PC-3 (cell line): ENCODE data around the gene STXBP1. TPM values are rescaled to one million over a fixed set of nuclear protein-coding genes. Genes with fewer than 3 reads are reported as not detected.
A peak's percentile ranks its signal among the peaks of the same experiment; 100 is the strongest.

Experiments
- ATAC-seq: fragments of 200-7000 bp; cut with Tn5 transposase; 2 replicates; pipeline ENCODE4 v1.9.1; 2020; ENCODE audit warnings: mild to moderate bottlenecking, moderate library complexity
- BruUV-seq: library from RNA; stranded (reverse); fragments of 400-500 nt; replicated peaks from 2 replicates; lab custom pipeline; 2021; lab: Mats Ljungman, UMichigan
- CTCF ChIA-PET: fragments of 300-600 bp; sonication (Branson Sonifier 250); formaldehyde crosslinking; loops from one replicate; lab custom pipeline; 2022; ENCODE audit warnings: antibody characterized with exemption; lab: Charles Lee
- POLR2A ChIA-PET: fragments of 300-600 bp; sonication (Branson Sonifier 250); formaldehyde crosslinking; loops from one replicate; lab custom pipeline; 2022; ENCODE audit warnings: antibody characterized with exemption; ENCODE audit not compliant: unreplicated experiment; lab: Charles Lee
- DNase-seq: peaks from one replicate; pipeline ENCODE4 v3.0.0-alpha.2; 2015
- H2AFZ ChIP-seq: fragments of 300-600 bp; sonication (generic); 2 replicates; pipeline ENCODE4 v1.6.0; 2016; ENCODE audit warnings: antibody characterized with exemption, low read length
- H3F3A ChIP-seq: fragments of 300-600 bp; sonication (generic); one replicate; pipeline ENCODE4 v1.6.0; 2017; ENCODE audit warnings: antibody characterized with exemption, low read length, control low read depth, mild to moderate bottlenecking; ENCODE audit not compliant: unreplicated experiment
- H3K27ac ChIP-seq: fragments of 300-600 bp; sonication (generic); 2 replicates; pipeline ENCODE4 v1.5.1; 2016; ENCODE audit warnings: mild to moderate bottlenecking, low read length
- H3K27me3 ChIP-seq: fragments of 300-600 bp; sonication (generic); 2 replicates; pipeline ENCODE4 v1.6.1; 2016; ENCODE audit warnings: low read length, mixed read lengths
- H3K36me3 ChIP-seq: fragments of 300-600 bp; sonication (generic); 2 replicates; pipeline ENCODE4 v1.6.1; 2016; ENCODE audit warnings: low read depth, mixed run types, low read length, mixed read lengths
- H3K4me1 ChIP-seq: fragments of 300-600 bp; sonication (generic); 2 replicates; pipeline ENCODE4 v1.5.1; 2016; ENCODE audit warnings: low read length; ENCODE audit not compliant: insufficient read depth
- H3K4me2 ChIP-seq: fragments of 300-600 bp; sonication (generic); 2 replicates; pipeline ENCODE4 v1.6.0; 2016; ENCODE audit warnings: low read length
- H3K4me3 ChIP-seq: fragments of 300-600 bp; sonication (generic); 2 replicates; pipeline ENCODE4 v1.5.1; 2016; ENCODE audit warnings: mild to moderate bottlenecking, low read length, mixed read lengths
- H3K79me2 ChIP-seq: fragments of 300-600 bp; sonication (generic); 2 replicates; pipeline ENCODE4 v1.6.1; 2017; ENCODE audit warnings: low read length, mixed read lengths
- H3K9ac ChIP-seq: fragments of 300-600 bp; sonication (generic); 2 replicates; pipeline ENCODE4 v1.6.0; 2016; ENCODE audit warnings: mild to moderate bottlenecking, low read length
- H3K9me2 ChIP-seq: fragments of 300-600 bp; sonication (generic); replicated peaks from 2 replicates; pipeline ENCODE4 v1.6.1; 2016; ENCODE audit warnings: mixed run types, low read length, mixed read lengths
- H3K9me3 ChIP-seq: fragments of 300-600 bp; sonication (generic); 2 replicates; pipeline ENCODE4 v1.6.1; 2016; ENCODE audit warnings: low read length, mixed read lengths
- H4K20me1 ChIP-seq: fragments of 300-600 bp; sonication (generic); 2 replicates; pipeline ENCODE4 v1.6.1; 2016; ENCODE audit warnings: low read length, mixed read lengths
- CTCF ChIP-seq: fragments of 300-600 bp; sonication (generic); conservative IDR thresholded peaks from 2 replicates; pipeline ENCODE4 v1.5.1; 2017; ENCODE audit warnings: antibody characterized with exemption, low read depth, mild to moderate bottlenecking, low read length
- EZH2 ChIP-seq: fragments of 300-600 bp; sonication (generic); IDR thresholded peaks from one replicate; pipeline ENCODE4 v1.6.1; 2017; ENCODE audit warnings: antibody characterized with exemption, mild to moderate bottlenecking, low read length; ENCODE audit not compliant: unreplicated experiment
- EZH2phosphoT487 ChIP-seq: fragments of 300-600 bp; sonication (generic); IDR thresholded peaks from 2 replicates; pipeline ENCODE4 v1.6.1; 2018; ENCODE audit warnings: mild to moderate bottlenecking, antibody characterized with exemption, low read length, borderline replicate concordance
- intact Hi-C: fragments of 100-400 bp; cut with micrococcal nuclease; formaldehyde crosslinking; loops from 2 replicates; pipeline ENCODE4 v1.9.0; 2023
- total RNA-seq: library from RNA; depleted of rRNA; stranded (reverse); fragments of >200 nt; gene quantifications from 2 replicates; pipeline ENCODE4 v1.2.3, GENCODE V29; 2014

Gene STXBP1
- total RNA-seq, 1 experiment from 2014 or later: 9.1 TPM

- ATAC-seq: peak; percentile 66
- Histone ChIP-seq H3K27me3 (no peaks in the 10 kb centered on the region), H3K79me2 (no peaks in the 10 kb centered on the region), H3K9ac (no peak overlapping the region), H3K4me3 (no peak overlapping the region), H3K27ac (no peak overlapping the region), H3K9me2 (no peaks in the 10 kb centered on the region), H3K36me3 (no peaks in the 10 kb centered on the region), H2AFZ (no peak overlapping the region), H3K4me2 (no peak overlapping the region), H3K9me3 (no peaks in the 10 kb centered on the region), H3F3A (no peaks in the 10 kb centered on the region), H3K4me1 (no peaks in the 10 kb centered on the region; the same call in 1 of the 2 replicates), H4K20me1 (no peaks in the 10 kb centered on the region)
- ChIA-PET POLR2A (interaction anchor here (0.5 to 0.7 kb wide), 2 partner anchors 136 to 156 kb away, joined by 3 to 9 read pairs; no protein-coding TSS in a partner anchor), CTCF (no interaction called here)
- DNase-seq: no peak
- BruUV-seq: no TSS peak
- TF ChIP-seq EZH2phosphoT487 (no peak), EZH2 (no peak), CTCF (no peak)
- intact Hi-C loops: no loop called here
Measured at GRCh38 chr9:127694890-127695720, 83.0 kb downstream of the STXBP1 start.

- no peaks in the 10 kb centered on the region for H3K36me3 ChIP-seq
- no peaks in the 10 kb centered on the region for H3K79me2 ChIP-seq
- H3K9ac ChIP-seq: no peak overlapping the region
- H4K20me1 ChIP-seq: no peaks in the 10 kb centered on the region
- H3K4me1 ChIP-seq: no peaks in the 10 kb centered on the region; the same call in 1 of the 2 replicates
- no peak for DNase-seq
- POLR2A ChIA-PET: no interaction called here
- H3F3A ChIP-seq: no peaks in the 10 kb centered on the region
- no peaks in the 10 kb centered on the region for H3K27me3 ChIP-seq
- H3K27ac ChIP-seq: no peak overlapping the region
- BruUV-seq: no TSS peak
- CTCF ChIA-PET: no interaction called here
- H3K9me3 ChIP-seq: no peaks in the 10 kb centered on the region
- no peak for ATAC-seq
- H3K9me2 ChIP-seq: no peaks in the 10 kb centered on the region
- H3K4me2 ChIP-seq: no peak overlapping the region
- H3K4me3 ChIP-seq: no peak overlapping the region
- TF ChIP-seq CTCF (no peak), EZH2phosphoT487 (no peak), EZH2 (no peak)
- H2AFZ ChIP-seq: no peak overlapping the region
- intact Hi-C loops: no loop called here
Measured at GRCh38 chr9:127697575-127697974, 85.5 kb downstream of the STXBP1 start.

- Histone ChIP-seq H2AFZ (no peak overlapping the region), H3K36me3 (no peaks in the 10 kb centered on the region), H3K79me2 (no peaks in the 10 kb centered on the region), H3K4me3 (no peak overlapping the region), H3K9me3 (no peaks in the 10 kb centered on the region), H3K27me3 (no peaks in the 10 kb centered on the region), H3K4me2 (no peak overlapping the region), H3K9me2 (no peaks in the 10 kb centered on the region), H3K9ac (no peak overlapping the region), H3K4me1 (no peaks in the 10 kb centered on the region; the same call in 1 of the 2 replicates), H3F3A (no peaks in the 10 kb centered on the region), H3K27ac (no peak overlapping the region), H4K20me1 (no peaks in the 10 kb centered on the region)
- TF ChIP-seq EZH2 (no peak), CTCF (no peak), EZH2phosphoT487 (no peak)
- DNase-seq (no peak), ATAC-seq (no peak)
- intact Hi-C loops: no loop called here
- no TSS peak for BruUV-seq
- CTCF ChIA-PET: no interaction called here
- POLR2A ChIA-PET: no interaction called here
Measured at GRCh38 chr9:127698386-127698785, 86.3 kb downstream of the STXBP1 start.
